OCI-LY3 (cell line): ENCODE results near the gene PRSS56.

Experiments
- EZH2phosphoT487 ChIP-seq: fragments of 200-600 bp; shearing (Covaris generic); IDR thresholded peaks from 2 replicates; pipeline ENCODE4 v1.6.1; 2018; ENCODE audit warnings: antibody characterized with exemption, mixed run types, low read depth
- TF ChIP-seq, protein P1 (sequence below): fragments of 200-600, 300-600 bp; sonication (generic); IDR thresholded peaks from 2 replicates; pipeline ENCODE4 v1.5.1; 2014; ENCODE audit warnings: antibody characterized with exemption, low read length, low read depth

DNA sequence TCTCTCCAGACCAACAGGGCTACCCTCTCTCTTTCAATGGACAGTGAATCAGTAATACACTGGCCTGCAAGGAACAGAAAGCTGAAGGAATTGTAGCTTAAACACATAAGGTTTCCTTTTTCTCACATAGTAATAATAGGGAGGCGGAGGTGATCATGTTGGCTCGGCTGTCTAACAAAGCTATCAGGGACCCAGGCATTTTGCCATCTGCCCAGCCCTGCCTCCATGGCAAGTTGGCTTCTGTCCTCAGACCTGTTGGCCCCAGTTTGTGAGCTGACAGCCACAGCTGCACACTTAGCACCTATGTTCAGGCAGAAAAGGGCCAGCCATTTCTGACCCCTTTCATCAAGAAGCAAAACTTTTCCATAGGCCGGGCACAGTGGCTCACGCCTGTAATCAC is 17.3 kb downstream of the PRSS56 start:
- TF ChIP-seq, protein P1, sequence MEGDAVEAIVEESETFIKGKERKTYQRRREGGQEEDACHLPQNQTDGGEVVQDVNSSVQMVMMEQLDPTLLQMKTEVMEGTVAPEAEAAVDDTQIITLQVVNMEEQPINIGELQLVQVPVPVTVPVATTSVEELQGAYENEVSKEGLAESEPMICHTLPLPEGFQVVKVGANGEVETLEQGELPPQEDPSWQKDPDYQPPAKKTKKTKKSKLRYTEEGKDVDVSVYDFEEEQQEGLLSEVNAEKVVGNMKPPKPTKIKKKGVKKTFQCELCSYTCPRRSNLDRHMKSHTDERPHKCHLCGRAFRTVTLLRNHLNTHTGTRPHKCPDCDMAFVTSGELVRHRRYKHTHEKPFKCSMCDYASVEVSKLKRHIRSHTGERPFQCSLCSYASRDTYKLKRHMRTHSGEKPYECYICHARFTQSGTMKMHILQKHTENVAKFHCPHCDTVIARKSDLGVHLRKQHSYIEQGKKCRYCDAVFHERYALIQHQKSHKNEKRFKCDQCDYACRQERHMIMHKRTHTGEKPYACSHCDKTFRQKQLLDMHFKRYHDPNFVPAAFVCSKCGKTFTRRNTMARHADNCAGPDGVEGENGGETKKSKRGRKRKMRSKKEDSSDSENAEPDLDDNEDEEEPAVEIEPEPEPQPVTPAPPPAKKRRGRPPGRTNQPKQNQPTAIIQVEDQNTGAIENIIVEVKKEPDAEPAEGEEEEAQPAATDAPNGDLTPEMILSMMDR: no peak
- no peak for TF ChIP-seq EZH2phosphoT487
